Hippocampal formation (tissue), 2 donors: ENCODE measurements around the gene ARMC2.

ENCODE experiments used
- DNase-seq, 2 donors: peaks; one replicate each; lab custom pipeline; 2025; lab: John Stamatoyannopoulos, UW

Gene ARMC2

GRCh38 chr6:109019911-109020310 lies 171.7 kb downstream of the ARMC2 start:
- no peak for DNase-seq

- no peak for DNase-seq
Observed at GRCh38 chr6:109021870-109022269, 173.6 kb downstream of the ARMC2 start.

GRCh38 chr6:109023356-109023925 lies 175.2 kb downstream of the ARMC2 start:
- DNase-seq = no peak
